Measurements from ENCODE around the gene PTGES3L. TPM values are rescaled to one million over a fixed set of nuclear protein-coding genes. Genes with fewer than 3 reads are reported as not detected.

The PTGES3L gene
- total RNA-seq: 3.7 TPM

DNA sequence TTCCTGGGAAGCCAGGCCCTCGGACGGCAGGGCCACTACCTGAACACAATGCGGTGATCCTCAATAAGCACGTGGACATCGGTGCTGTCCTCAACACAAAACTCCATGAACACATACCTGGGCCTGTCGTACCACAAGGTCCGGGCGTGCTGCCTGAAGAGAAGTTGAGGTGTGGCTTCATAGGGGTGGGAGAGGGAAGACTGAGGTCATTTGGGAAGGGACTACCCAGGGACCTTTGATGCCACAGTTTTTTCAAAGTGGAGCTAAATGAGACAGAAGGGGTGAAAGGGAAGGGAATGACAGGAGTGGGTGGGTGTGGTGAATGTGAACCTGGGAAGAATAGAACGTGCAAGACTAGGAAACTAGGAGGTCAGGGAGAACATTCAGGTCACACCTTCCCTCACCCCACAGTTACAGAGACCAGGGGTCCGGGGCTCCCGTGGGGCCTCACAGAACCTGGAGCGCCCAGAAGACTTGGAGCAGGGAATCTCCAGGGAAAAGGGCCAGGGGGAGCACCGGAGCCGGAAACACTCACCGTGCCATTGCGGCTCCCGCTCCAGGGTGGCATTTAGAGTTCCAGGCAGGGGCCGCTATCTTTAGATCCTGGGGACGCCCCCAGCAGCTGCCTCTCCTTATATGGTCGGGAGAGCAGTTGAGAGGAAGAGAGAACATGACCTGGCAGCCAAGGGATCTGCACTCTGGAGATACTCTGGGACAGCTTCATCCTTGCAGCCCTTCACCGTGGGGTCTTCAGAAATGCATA lies at the start of gene PTGES3L:
TSS of gene PTGES3L (minus strand) at position 570 of the 763 bp plus-strand sequence. CDS start at position 543, 27 bp downstream.

DNA sequence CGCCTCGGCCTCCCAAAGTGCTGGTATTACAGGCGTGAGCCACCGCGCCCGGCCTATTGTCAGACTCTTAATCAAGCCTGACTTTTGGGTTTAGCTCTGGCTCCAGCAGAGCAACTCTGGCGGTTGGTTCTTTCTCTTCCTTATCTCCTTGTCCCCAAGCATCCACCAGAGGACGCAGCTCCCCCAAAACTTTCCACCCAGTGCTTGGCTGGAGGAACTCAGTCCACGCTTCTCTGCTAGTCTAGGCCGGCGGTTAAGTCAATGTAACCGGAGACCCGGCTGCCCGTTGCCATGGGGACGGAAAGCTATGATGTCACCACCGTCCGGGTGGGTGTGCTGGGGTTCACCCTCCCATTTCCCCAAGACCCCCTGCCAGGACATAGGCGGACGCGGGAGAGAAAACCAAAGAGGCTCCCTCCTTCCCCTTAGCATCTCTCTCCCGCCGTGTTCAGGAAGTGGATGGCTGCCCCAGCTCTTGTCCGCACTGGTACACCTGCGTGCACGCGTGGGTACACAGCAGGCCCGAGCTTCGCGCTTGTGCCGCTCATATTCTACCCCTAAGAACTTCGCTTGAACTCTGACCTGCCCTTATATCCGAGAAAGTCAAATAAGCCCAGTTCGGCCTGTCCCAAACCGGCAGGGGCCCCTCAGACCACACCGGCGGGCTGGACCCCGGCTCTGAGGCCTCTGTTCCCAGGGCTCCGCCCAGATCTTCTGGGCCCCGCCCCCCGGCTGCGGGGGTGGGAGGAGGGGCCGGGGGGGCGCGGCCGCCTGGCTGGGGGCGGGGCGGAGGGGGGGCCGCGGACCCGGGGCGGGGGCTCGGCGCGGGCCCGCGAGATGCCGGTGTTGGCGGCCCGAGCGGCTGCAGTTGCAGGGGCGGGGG lies 44.8 kb upstream of the PTGES3L start, which contains the start of gene RND2:
TSS of gene RND2 (plus strand) at position 825 of the 883 bp plus-strand sequence. CDS start 117 bp downstream, outside the sequence.

DNA sequence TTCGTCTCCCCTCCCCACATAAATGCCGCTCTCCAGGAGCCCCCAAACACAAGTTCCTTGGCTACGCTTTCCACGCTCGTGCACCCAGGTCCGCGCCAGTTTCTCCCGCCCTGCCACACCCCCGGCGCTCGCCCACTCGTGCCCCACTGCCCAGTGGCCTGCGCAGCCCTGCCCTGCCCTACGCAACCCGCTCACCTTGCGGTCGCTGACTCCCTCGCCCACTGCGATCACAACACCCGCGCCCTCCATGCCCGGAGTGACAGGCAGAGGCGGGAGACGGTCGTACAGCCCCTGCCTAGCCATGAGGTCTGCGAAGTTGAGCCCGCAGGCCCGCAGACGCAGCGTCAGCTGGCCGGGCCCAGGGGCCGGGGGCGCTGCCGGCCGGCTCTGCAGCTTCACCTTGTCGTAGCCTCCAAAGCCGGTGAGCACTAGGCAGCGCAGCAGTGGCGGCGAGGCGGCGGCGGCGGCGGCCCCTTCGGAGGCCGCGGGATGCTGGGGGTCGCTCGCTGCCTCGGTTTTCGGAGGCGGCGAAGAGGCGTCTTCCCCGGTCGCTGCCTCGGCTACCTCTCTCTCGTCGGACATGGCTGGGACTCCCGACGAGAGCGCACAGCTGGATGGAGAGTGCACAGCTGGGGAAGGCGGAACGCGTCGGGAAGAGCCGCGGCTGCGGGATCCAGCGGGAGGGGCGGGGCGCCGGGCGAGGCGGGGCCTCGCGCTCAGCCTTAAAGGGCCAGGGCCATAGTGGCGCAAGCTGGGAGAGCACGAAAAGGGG lies 42.0 kb upstream of the PTGES3L start, which contains the start of gene VAT1:
TSS of gene VAT1 (minus strand) at position 645 of the 772 bp plus-strand sequence. CDS start at position 582, 63 bp downstream.

DNA sequence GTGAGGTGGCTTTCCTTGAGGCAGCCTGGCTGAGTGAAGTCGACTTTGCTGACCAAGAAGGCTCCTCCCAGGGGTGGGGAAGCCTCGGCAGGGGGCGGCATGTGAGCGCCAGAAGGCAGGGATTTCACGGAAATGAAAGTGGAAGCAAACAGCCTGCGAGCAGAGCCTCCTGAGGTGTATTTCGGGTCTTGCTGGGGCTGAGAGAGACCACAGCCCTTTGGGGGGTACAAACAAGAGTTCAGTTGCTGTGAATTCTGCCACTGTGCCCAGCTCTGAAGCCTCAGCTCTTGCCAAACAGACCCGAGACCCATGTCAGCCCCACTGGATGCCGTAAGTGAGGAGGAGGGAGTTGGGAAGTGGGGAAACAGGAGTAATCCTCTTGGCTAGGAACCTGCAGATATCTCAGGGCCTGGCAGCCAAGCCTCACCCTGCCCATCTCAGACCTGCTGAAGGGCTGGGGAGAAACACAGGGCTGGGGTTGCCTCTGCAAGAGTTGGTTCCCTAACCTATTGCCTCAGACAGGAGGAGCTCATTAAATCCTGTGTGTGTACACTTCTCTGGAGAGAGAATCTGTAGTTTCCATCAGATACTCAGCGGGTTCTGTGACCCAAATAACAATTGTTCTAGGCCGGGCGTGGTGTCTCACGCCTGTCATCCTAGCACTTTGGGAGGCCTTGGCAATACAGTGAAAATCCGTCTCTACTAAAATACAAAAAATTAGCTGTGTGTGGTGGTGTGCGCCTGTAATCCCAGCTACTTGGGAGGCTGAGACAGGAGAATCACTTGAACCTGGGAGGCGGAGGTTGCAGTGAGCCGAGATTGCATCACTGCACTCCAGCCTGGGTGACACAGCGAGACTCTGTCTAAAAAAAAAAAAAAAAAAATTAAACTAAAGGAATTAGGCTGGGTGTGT lies 27.0 kb upstream of the PTGES3L start, which contains the start of gene IFI35:
TSS of gene IFI35 (plus strand) at position 146 of the 913 bp plus-strand sequence. CDS start at position 310, 164 bp downstream.

DNA sequence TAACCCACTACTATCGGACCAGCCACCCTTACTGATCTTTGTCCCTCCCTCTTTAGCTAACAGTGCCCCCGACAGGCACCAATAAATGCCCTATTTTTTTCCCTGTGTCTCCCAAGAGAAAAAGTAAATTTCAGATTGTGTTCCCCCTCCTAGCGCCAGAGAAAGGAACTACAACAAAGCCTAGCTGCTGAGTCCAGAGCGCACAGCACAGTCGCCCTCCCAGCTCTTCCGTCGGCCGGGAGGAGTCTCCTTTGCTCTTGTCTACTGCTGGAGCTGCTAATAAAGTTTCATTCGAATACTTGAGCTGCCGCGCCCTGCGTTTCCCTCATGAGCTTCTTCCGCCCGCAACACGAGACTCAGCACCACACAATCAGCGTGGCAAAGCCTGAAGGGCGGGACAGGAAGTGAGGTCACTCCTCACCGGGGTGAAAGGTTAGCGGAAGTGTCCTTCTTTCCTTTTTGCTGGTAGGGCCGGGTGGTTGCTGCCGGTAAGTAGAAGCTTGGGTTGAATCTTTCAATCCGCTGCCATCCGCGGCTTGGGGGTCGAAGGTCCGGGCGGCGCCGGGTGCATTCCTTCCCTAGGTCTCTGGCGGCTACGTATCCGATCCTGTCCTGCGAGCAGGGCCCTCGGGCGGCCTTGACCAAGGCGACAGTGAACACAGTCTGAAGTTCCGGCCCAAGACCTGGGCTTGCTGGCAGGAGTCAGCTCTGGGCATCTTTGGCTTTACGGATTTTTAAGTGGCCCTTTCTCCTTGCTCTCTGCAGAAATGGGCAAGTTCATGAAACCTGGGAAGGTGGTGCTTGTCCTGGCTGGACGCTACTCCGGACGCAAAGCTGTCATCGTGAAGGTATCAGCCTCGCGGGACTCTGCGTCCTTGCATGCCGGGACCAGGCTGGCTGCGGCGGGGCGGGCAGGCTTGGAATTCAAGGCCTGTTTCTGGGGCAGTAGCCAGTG lies 18.4 kb upstream of the PTGES3L start, which contains the start of gene RPL27:
TSS of gene RPL27 (plus strand) at position 436 of the 955 bp plus-strand sequence. CDS start at position 768, 332 bp downstream.

DNA sequence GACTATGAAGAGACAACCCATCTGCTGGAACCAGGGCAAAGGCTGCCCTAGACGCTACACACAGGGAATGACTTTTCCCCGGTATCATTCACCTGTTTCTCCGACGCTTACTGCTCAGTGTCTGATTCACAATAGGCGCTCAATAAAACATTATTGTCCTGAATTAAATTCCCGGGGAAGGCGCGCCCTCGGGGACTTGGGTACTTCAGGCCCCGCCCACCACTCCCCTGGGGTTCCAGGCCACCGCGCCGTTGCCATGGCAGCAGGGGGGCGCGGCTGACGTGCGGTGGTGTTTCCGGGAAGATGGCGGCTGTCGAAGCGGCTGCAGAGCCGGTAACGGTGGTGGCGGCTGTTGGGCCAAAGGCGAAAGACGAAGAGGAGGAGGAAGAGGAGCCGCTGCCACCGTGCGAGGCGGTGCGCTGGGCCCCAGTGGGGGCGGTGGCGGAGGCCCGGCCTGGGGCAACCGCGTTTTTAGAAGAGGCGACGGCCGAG lies 440 bp upstream of the PTGES3L start, which contains the start of gene RUNDC1:
TSS of gene RUNDC1 (plus strand) at position 292 of the 492 bp plus-strand sequence. CDS start at position 304, 12 bp downstream.

DNA sequence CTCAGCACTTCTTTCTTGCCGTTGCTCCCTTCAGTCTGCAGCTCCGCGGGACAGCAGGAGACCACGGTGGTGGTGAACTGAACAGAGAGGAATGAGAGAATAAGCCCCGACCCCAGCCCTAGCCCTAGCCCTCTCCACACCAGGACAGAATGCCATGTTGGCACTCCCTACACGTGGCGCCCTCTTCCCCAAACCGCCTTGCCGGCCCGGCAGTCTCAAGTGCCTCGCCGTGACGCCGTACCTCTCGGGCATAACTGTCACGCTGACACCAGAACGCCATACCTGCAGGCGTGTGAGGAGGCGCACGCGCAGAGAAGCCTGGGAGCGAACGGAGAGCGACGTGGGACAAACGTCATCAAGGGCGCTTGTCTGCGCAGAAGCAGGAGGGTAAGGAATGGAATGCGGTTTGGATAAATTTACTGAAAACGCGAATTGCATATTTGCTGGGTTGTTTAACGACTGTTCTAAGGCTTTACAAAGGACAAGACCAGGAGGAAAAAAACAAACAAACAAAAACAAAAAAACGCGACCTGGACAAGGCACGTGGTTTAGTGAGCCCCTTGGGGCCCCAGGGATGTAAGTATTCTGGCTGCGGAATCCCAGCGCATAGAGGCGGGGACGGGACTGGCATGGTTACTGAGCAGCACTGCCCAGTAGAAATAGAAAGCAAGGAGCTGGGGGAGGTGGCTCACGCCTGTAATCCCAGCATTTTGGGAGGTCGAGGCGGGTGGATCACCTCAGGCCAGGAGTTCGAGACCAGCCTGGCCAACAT lies 15.5 kb downstream of the PTGES3L start, which contains the start of gene AARSD1:
TSS of gene AARSD1 (minus strand) at position 294 of the 772 bp plus-strand sequence. CDS start at position 280, 14 bp downstream.

Small RNAs within 50 kb of the gene (small RNA-seq; reads per million reads assigned to genes)
- gene AARSD1: not detected
- not detected for gene RF00561

Other genes with a start within 250 kb of the PTGES3L start
- 35.5 TPM for gene EZH1, start 235.0 kb downstream of the PTGES3L start, total RNA-seq
- gene RAMP2, start 218.9 kb downstream of the PTGES3L start, total RNA-seq: 16.6 TPM
- 39.2 TPM for gene VPS25, start 206.6 kb downstream of the PTGES3L start, total RNA-seq
- 0.69 TPM for gene WNK4, start 199.5 kb downstream of the PTGES3L start, total RNA-seq
- gene COA3, start 181.4 kb downstream of the PTGES3L start, total RNA-seq: 99.9 TPM
- gene CNTD1, start 181.2 kb downstream of the PTGES3L start, total RNA-seq: 0.92 TPM
- gene BECN1, start 155.8 kb downstream of the PTGES3L start, total RNA-seq: 73.1 TPM
- 55.1 TPM for gene PSME3, start 146.7 kb downstream of the PTGES3L start, total RNA-seq
- gene AOC2, start 135.5 kb downstream of the PTGES3L start, total RNA-seq: 1.2 TPM
- 0.46 TPM for gene AOC3, start 128.9 kb downstream of the PTGES3L start, total RNA-seq
- gene G6PC1, start 79.3 kb downstream of the PTGES3L start, total RNA-seq: under 0.01 TPM
- 29.1 TPM for gene AARSD1, start 15.6 kb downstream of the PTGES3L start, total RNA-seq
- gene RUNDC1, start 485 bp upstream of the PTGES3L start, total RNA-seq: 21.2 TPM
- 935 TPM for gene RPL27, start 18.3 kb upstream of the PTGES3L start, total RNA-seq
- gene IFI35, start 26.7 kb upstream of the PTGES3L start, total RNA-seq: 4.8 TPM
- gene VAT1, start 42.3 kb upstream of the PTGES3L start, total RNA-seq: 172 TPM
- 28.4 TPM for gene RND2, start 45.2 kb upstream of the PTGES3L start, total RNA-seq
- 15.2 TPM for gene BRCA1, start 145.3 kb upstream of the PTGES3L start, total RNA-seq
- gene NBR1, start 191.1 kb upstream of the PTGES3L start, total RNA-seq: 81.0 TPM
- gene TMEM106A, start 231.8 kb upstream of the PTGES3L start, total RNA-seq: 0.92 TPM
- not detected for gene CCDC200, start 248.5 kb upstream of the PTGES3L start, total RNA-seq